ENCODE data around the gene SH3BP2.
"Not testable (repeated sequence)": the region's sequence is repeated elsewhere in the genome, so short reads cannot be mapped to it uniquely, and the experiment has no call there.

SH3BP2 gene

GRCh38 chr4:2792711-2793585 is at the start of gene SH3BP2:
TSS of gene SH3BP2 (plus strand) at chr4:2793085. CDS start at chr4:2820618, 27,533 bp downstream.
- no peak for DNase-seq

- no peak for DNase-seq
Observed at GRCh38 chr4:2743518-2744445, 49.1 kb upstream of the SH3BP2 start.

- DNase-seq, result no peak
Observed at GRCh38 chr4:2744576-2745270, 48.2 kb upstream of the SH3BP2 start.

GRCh38 chr4:2745516-2745915 is 47.4 kb upstream of the SH3BP2 start:
- no peak for DNase-seq

DNA sequence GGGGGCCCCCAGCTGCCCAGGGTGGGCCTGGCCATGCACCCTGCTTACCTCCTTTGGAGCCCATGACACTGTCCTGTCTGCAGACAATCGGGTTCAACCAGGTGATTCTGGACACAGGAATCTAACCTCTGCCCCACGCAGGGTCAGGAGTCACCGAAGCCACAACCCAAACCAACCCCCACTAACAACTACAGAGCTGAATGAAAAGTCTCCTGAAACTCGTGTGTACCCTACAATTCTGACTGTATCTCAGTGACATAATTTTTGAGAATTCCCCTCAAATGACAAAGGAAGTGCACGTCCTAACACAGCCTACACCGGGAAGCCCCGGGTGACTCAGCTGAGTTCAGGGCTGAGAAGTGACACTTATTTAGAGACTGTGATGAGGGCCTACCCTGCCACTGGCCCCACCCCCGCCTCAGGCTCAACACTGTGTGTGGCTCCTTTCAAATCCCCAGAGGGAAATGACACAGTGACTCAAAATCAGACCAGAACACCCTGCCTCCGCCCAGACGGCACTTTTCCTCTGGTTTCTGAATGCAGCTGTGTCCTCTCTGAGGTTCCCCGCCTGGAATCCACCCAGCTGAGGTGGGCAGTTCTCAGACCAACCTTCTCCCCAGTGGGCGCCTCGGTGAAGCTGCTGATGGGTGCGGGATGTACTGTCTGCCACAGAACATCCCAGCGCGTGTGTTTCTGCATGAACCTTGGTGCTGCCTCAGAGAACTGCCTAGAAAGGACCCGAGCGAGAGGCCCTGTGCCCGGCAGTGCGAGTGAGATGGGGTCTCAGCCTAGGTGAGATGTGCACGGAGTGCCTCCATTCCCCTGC is 46.7 kb upstream of the SH3BP2 start:
- DNase-seq, result no peak

DNA sequence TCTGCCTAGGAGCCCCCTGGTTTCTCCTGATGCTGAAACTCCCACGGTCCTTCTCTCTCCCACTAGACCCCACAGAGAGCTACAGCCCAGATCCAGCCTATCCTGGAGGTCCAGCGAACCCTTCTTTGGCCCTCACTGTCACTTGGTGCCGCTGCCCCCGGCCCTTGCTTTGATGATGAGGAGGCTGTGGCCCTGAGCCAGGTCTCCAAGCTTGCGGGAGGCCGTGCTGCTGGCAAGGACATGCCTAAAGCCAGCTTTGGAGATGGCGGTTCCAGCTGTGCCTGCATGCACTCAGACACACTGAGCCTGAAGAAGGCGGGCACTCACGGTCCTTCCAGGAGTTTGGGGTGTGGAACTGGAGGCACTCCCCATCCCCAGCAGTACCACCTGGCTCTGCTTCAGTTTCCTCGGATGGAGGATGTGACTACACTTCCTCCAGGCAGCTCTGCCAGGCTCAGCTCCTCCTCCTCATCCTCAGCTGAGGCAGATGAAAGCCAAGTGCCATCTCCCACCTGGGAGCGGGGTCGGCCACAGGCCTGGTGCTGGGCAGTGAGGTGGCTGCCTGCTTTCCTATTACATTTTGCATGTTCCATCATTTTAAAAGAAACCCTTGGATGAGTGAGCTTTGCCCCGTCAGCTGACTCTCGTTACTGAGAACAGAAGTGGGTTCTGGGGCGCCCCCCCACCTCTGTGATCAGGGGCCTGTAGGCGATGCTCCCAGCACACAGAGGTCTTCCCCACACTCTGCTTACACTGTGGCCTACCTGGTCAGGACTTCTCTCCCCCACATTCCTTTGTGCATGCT is 45.8 kb upstream of the SH3BP2 start:
- DNase-seq, result no peak

GRCh38 chr4:2750719-2751605 is 41.9 kb upstream of the SH3BP2 start:
- no peak for DNase-seq

DNA sequence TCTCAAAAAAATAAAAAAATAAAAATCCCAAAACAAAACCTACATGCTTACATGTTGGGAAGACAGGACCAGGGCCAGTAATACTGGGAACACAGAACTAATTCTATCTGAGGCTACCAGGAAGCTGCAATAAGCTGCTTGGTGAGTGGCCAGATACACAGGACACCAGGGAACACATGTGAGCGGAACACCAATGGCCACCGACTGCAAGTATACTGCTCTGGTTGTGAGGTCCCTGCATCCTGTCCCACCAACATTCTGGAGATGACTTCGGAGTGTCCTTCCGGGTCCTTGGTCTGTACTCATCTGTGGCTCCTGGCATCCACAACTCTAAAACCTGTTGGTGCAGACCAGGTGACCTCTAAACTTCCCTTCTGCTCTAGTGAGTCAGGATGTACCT is 39.4 kb upstream of the SH3BP2 start:
- DNase-seq, result no peak

DNA sequence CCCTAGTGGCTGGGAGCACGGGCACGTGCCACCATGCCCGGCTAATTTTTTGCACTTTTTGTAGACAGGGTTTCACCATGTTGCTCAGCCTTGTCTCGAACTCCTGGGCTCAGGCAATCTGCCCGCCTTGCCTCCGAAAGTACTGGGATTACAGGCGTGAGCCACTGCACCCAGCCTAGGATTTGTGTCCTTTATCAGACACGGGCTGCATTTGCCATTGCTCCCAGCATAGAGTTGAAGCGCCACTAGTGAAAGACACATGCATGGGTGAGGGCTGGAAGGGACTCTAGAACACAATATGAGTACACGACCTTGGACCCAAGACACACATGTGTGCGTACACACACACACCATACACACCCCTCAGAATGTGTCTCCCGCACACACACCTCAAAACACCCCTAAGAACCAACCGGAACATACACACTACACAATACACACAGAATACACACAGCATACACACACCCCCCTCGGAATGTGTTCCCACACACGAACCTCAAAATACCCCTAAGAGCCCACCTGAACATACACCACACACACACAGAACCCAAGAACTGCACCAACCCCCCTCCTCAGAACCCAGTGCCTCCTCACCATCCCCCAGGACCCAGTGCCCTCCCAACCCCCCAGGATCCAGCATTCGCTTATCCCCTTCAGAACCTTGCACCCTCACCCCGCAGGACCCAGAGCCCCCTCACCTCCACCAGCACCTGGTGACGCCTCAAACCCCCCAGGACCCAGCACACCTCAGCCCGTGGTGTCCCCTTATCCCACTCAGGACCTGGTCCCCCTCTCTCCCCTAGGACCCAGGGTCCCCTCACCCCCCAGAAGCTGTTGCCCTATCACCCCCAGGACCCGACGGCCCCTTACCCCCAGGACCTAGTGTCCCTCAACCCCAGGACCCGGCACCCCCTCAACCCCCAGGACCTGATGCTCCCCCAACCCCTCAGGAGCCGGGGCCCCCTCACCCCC is 37.8 kb upstream of the SH3BP2 start:
- no peak for DNase-seq

- DNase-seq, result peak; percentile 0
Observed at GRCh38 chr4:2755821-2756690, 36.8 kb upstream of the SH3BP2 start, which contains the start of gene TNIP2. TSS of gene TNIP2 (minus strand) at chr4:2756336. CDS start at chr4:2756289, 47 bp downstream.

GRCh38 chr4:2756691-2757350 is 36.1 kb upstream of the SH3BP2 start:
- DNase-seq, result no peak

DNA sequence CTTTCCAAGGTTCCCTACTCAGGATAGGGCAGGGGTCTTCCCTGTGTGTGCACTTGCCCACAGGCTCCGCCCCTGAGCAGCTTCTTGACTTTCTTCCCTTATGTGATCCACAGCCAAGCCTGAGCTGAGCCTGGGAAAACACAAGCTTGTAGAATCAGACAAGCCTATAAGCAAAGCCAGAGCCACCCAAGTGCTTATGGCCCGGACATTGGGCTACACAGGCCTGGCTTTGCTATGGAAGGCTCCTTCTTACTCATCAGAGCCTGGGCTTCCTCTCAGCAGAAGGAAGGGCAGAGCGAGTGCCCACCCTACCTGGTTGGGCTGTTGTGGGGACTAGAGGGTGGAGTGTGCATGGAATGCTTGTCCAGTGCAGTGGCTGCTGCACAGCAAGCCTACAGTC is 35.5 kb upstream of the SH3BP2 start:
- DNase-seq, result no peak

DNA sequence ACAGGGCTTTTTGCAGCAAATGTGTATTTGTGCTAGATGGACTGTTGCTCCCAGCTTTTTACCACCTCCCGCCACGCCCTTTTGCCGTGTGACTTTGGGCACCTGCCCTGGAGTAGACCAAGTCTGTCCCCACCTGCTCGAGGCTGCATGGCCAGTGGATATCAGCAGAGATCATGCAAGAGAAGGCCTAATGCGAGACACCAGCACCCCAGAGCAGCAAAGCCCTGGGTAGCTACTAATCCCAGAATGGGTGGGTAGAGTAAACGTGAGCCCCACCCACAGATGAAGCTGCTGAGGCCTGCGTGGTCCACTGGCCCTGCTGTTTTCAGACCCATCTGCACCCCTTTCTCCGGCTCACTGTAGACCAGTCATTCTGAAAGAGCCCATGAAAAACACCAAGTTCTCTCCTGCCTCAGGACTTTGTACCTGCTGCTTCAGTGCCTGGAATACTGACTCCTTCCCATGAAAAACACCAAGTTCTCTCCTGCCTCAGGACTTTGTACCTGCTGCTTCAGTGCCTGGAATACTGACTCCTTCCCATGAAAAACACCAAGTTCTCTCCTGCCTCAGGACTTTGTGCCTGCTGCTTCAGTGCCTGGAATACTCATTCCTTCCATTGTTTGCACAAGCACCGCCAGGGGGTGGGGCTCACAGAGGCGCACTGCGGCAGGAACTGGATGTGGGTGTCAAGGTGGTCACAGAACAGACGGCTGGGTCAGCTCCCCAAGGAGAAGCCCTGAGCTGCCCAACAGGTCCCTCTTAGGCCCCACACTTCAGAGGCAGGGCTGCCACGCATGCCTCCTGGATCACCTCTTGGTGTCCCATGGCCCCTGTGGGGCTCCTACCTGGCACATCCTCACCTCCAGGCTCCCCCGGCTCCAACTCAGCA is 31.6 kb upstream of the SH3BP2 start:
- no peak for DNase-seq

- DNase-seq, result no peak
Observed at GRCh38 chr4:2762048-2762447, 30.8 kb upstream of the SH3BP2 start.

DNA sequence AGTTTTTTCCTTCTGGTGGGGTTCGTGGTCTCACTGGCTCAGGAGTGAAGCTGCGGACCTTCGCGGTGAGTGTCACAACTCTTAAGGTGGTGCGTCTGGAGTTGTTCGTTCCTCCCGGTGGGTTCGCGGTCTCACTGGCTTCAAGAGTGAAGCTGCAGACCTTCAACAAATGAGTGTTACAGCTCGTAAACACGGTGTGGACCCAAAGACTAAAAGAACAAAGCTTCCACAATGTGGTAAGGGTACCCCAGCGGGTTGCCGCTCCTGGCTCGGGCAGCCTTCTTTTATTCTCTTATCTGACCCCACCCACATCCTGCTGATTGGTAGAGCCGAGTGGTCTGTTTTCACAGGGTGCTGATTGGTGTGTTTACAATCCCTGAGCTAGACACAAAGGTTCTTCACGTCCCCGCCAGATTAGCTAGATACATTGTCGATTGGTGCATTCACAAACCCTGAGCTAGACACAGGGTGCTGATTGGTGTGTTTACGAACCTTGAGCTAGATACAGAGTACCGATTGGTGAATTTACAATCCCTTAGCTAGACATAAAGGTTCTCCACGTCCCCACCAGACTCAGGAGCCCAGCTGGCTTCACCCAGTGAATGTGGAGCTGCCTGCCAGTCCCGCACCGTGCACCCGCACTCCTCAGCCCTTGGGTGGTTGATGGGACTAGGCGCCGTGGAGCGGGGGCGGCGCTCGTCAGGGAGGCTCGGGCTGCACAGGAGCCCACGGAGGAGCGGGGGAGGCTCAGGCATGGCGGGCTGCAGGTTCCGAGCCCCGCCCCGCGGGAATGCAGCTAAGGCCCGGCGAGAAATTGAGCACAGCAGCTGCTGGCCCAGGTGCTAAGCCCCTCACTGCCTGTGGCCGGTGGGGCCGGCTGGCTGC is 30.2 kb upstream of the SH3BP2 start:
- DNase-seq, result not testable (repeated sequence)
